ENCODE results near the gene ZNF507. TPM values are rescaled to one million over a fixed set of nuclear protein-coding genes. Genes with fewer than 3 reads are reported as not detected.

Gene ZNF507
- total and polyA plus RNA-seq, 9 of the 15 experiments (the other 6 are each of a cell fraction or from before 2014, with no cell fraction given), result 2.9 to 25.0 (median 10.4) TPM

DNA sequence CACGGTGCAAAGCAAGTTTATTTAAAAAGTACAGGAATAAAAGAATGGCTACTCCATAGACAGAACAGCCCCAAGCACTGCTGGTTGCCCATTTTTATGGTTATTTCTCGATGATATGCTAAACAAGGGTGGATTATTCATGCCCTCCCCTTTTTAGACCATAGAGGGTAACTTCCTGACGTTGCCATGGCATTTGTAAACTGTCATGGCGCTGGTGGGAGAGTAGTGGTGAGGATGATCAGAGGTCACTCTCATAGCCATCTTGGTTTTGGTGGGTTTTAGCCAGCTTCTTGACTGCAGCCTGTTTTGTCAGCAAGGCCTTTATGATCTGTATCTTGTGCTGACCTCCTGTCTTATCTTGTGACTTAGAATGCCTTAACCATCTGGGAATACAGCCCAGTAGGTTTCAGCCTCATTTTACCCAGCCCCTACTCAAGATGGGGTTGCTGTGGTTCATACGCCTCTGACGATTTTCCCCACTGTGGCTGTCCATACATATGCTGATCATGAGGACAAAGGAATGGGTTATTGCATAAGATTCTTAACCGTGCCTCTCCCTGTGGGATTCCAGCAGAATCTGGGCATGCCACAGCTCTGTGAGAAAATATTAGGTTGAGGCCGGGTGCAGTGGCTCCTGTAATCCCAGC lies 36.9 kb upstream of the ZNF507 start:
- DNase-seq (ENCODE audit: extremely low read depth in 1 of 4, low spot score in 3 of 4) (no peak), ATAC-seq (no peak), FAIRE-seq (no peak)
- intact Hi-C loops (cut with micrococcal nuclease) (no loop called here), in situ Hi-C loops (cut with MboI) (no loop called here)
- Histone ChIP-seq H3K4me3 (no peak overlapping the region), H3K9ac (ENCODE audit: insufficient read depth in 1 of 2, low read depth in 2 of 2, low read length in 2 of 2) (no peak overlapping the region), H2AFZ (ENCODE audit: low read depth, low read length) (no peak overlapping the region), H3K79me2 (ENCODE audit: control insufficient read depth, insufficient read depth, low read length) (no peaks in the 10 kb centered on the region), H4K20me1 (replicated peaks; ENCODE audit: control insufficient read depth, insufficient read depth, low read length) (no peaks in the 10 kb centered on the region), H3K36me3 (ENCODE audit: control insufficient read depth, insufficient read depth, low read length) (no peaks in the 10 kb centered on the region), H3K4me2 (ENCODE audit: insufficient read depth, low read length) (no peak overlapping the region), H3K27me3 (ENCODE audit: control insufficient read depth in 2 of 2, insufficient read depth in 2 of 2, low read length in 2 of 2) (peaks cover 19 to 31% of the 10 kb centered on the region in 2 experiments), H3K9me1 (ENCODE audit: control insufficient read depth, insufficient read depth, low read length) (no peaks in the 10 kb centered on the region), H3K9me3 (replicated peaks; ENCODE audit: control insufficient read depth, insufficient read depth, low read depth, low read length) (no peaks in the 10 kb centered on the region; the same call in 1 of the 2 replicates), H3K27ac (ENCODE audit: extremely low read depth, low read depth, low read length) (no peak overlapping the region), H3K4me1 (replicated peaks in 1 of 2; ENCODE audit: control insufficient read depth in 2 of 2, insufficient read depth in 2 of 2, low read length in 2 of 2) (peaks cover 0 to 3% of the 10 kb centered on the region in 2 experiments; a peak in 1 of 5 replicates)
- POLR2A ChIA-PET, result no interaction called here
- BruUV-seq (replicated peaks), result no TSS peak
- TF ChIP-seq RFX1 (IDR thresholded peaks at IDR 0.05), result peak; percentile 33; the same call in 1 of the 2 replicates
- TF ChIP-seq TEAD1 (CRISPR knock-in tag; IDR thresholded peaks at IDR 0.05), result no peak
- 3% methylated on average over 8 of the region's 8 CpGs for WGBS (ENCODE audit: insufficient coverage, low coverage, missing lambda C conversion rate)
- CTCF ChIA-PET (ENCODE audit: low intra/inter-chr PET ratio), result interaction anchor here (0.7 kb wide), 1 partner anchor 107 kb away, joined by 3 read pairs; no protein-coding TSS in a partner anchor

DNA sequence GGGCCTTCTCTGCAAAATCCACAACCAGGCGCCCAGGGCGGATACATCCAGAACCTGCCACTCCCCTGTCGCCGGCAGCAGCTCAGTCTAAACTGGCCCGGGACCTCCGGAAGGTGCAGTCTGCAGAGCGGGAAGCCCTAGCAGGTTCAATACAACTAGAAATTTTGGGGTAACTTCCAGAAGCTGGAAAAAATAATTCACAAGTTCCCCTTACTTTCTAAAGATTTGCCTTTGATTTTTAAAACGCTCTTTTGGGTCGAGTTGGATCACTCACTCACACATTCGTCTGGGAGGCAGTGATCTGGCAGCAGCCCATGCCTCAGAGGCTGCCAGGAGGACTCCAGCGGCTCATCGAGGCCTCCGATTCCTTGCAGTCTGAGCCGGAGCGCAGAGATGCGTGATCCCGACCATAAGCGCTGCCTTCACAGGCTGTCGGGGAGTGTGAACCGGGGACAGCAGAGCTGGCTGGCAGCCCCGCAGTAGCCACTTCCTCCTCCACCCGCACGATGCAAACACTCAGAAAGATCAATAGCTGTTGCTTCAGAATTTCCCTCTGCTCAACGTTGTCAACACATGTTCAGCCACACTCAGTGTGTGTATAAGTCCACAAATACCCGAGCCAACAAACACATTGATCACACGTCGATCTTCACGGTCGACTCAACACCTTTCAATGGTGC lies 35.6 kb upstream of the ZNF507 start:
- Histone ChIP-seq H3K4me2 (ENCODE audit: insufficient read depth, low read length) (no peak overlapping the region), H4K20me1 (replicated peaks; ENCODE audit: control insufficient read depth, insufficient read depth, low read length) (no peaks in the 10 kb centered on the region), H3K27ac (ENCODE audit: extremely low read depth, low read depth, low read length) (no peak overlapping the region), H3K9ac (ENCODE audit: insufficient read depth in 1 of 2, low read depth in 2 of 2, low read length in 2 of 2) (no peak overlapping the region), H3K9me3 (replicated peaks; ENCODE audit: control insufficient read depth, insufficient read depth, low read depth, low read length) (no peaks in the 10 kb centered on the region), H3K27me3 (ENCODE audit: control insufficient read depth in 2 of 2, insufficient read depth in 2 of 2, low read length in 2 of 2) (peaks cover 28 to 33% of the 10 kb centered on the region in 2 experiments), H3K79me2 (ENCODE audit: control insufficient read depth, insufficient read depth, low read length) (no peaks in the 10 kb centered on the region), H2AFZ (ENCODE audit: low read depth, low read length) (no peak overlapping the region), H3K36me3 (ENCODE audit: control insufficient read depth, insufficient read depth, low read length) (no peaks in the 10 kb centered on the region), H3K9me1 (ENCODE audit: control insufficient read depth, insufficient read depth, low read length) (no peaks in the 10 kb centered on the region), H3K4me3 (no peak overlapping the region), H3K4me1 (replicated peaks in 1 of 2; ENCODE audit: control insufficient read depth in 2 of 2, insufficient read depth in 2 of 2, low read length in 2 of 2) (peaks cover 0 to 3% of the 10 kb centered on the region in 2 experiments; a peak in 1 of 5 replicates)
- TF ChIP-seq GTF2F1 (IDR thresholded peaks at IDR 0.05; ENCODE audit: low read depth, low read length) (no peak), ZNF217 (CRISPR knock-in tag; IDR thresholded peaks at IDR 0.05) (no peak), ZNF668 (CRISPR knock-in tag; IDR thresholded peaks at IDR 0.05) (no peak), ZNF3 (CRISPR knock-in tag; IDR thresholded peaks at IDR 0.05) (no peak), FOXM1 (IDR thresholded peaks at IDR 0.05; ENCODE audit: low read depth) (no peak), FOXM1 (CRISPR knock-in tag; IDR thresholded peaks at IDR 0.05; ENCODE audit: low read depth) (no peak), KAT8 (IDR thresholded peaks at IDR 0.05; ENCODE audit: low read depth) (no peak), KDM5B (IDR thresholded peaks at IDR 0.05; ENCODE audit: insufficient replicate concordance, low read depth, low read length) (no peak)
- ChIA-PET POLR2A (no interaction called here), CTCF (ENCODE audit: low intra/inter-chr PET ratio) (no interaction called here)
- ATAC-seq, result no peak
- DNase-seq (ENCODE audit: extremely low read depth in 1 of 4, low spot score in 3 of 4), result no peak
- 2% methylated on average over 29 of the region's 29 CpGs for WGBS (ENCODE audit: insufficient coverage, low coverage, missing lambda C conversion rate)
- in situ Hi-C loops (cut with MboI) (no loop called here), intact Hi-C loops (cut with micrococcal nuclease) (no loop called here)
- no peak for FAIRE-seq
- no TSS peak for BruUV-seq (replicated peaks)
